SIG-M5 treated with dmso at 0.1 percent for 504 hours (cell line): ENCODE data around the gene FSTL5.

Source experiments
- DNase-seq: peaks from one replicate; lab custom pipeline; 2025; ENCODE audit not compliant: unreplicated experiment; lab: John Stamatoyannopoulos, UW

FSTL5 gene

DNA sequence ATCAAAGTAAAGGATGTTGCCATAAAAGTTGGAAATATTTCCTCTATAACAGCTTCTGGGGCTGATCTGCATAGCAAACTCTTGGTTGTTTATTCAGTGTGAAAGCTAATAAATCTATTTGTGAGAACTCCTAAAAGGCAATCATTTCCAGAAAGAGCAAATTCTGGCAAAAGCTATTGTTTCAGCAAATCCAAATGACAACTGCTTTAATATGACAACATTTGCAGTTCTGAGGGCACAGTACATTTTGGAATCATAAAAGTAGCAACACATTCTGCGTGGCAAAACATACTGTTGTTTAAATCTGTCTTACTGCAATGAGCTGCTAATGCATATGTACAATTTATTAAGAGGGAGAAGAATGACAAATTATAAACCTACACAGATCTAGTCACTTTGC is 818.1 kb downstream of the FSTL5 start:
- DNase-seq: no peak

DNA sequence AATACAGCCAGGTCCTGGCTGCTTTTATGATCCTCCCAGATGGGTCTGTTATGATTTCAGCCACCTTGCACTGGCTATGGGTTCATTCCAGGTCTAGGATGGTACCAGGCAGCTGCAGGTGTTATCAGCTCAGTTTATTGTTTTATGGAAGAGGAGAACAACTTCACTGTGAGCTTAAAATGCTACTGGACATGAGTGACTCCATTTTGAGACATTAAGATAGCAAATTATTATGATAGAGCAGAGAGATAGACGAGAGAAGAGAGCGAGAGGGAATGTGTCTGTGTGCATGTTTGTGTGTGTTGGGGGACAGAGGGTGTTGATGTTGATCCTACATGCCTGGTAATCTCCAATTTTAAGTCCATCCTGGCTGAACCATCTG is 820.2 kb downstream of the FSTL5 start:
- no peak for DNase-seq

GRCh38 chr4:161342881-161343568 is 820.8 kb downstream of the FSTL5 start:
- no peak for DNase-seq

GRCh38 chr4:161336621-161337020 is 827.2 kb downstream of the FSTL5 start:
- no peak for DNase-seq

DNA sequence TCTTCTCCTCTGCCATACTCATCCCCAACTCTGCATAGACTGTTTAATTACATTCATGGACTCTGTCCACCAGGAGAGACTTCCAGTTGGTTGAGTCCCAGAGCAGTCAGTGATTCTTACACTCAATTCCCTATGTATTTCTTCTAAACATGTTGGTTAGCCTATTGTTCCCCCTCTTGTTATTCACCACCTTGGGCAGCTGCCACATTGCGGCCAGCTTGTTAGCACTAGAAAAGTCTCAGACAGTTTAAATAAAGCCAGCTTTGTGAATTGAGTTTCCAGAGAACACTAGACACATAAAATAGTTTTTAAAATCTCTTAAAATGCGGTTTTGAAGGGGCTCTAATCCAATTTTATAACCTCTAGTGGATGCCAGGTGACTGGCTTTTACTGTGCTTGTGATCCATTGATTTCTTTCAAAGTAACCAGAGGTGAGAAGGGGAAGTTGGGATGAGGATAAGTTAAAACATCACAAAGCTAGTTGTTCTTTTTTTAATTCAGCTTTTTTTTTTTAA is 827.7 kb downstream of the FSTL5 start:
- no peak for DNase-seq
